Neuronal stem cell (in vitro differentiated cells): ENCODE data around the gene SPOCK1.

Experiments
- DNase-seq: peaks from one replicate; pipeline ENCODE4 v3.0.0-alpha.2; 2013; ENCODE audit warnings: low spot score
- H2AFZ ChIP-seq: one replicate; pipeline ENCODE4 v1.6.1; 2013; ENCODE audit warnings: mild to moderate bottlenecking, low read length, inconsistent platforms
- H2AK5ac ChIP-seq: 2 replicates; pipeline ENCODE4 v1.6.1; 2013; ENCODE audit warnings: low read depth, mild to moderate bottlenecking, inconsistent platforms, low read length, moderate library complexity, mixed read lengths
- H2BK120ac ChIP-seq: 2 replicates; pipeline ENCODE4 v1.6.1; 2013; ENCODE audit warnings: low read depth, mild to moderate bottlenecking, inconsistent platforms, low read length, moderate library complexity, mixed read lengths
- H2BK12ac ChIP-seq: one replicate; pipeline ENCODE4 v1.6.1; 2013; ENCODE audit warnings: low read length, inconsistent platforms
- H2BK15ac ChIP-seq: 2 replicates; pipeline ENCODE4 v1.6.1; 2013; ENCODE audit warnings: mild to moderate bottlenecking, low read length, inconsistent platforms, mixed read lengths
- H2BK5ac ChIP-seq: one replicate; pipeline ENCODE4 v1.6.1; 2013; ENCODE audit warnings: inconsistent platforms, mild to moderate bottlenecking, low read length, moderate library complexity
- H3K14ac ChIP-seq: one replicate; pipeline ENCODE4 v1.6.1; 2013; ENCODE audit warnings: low read length, inconsistent platforms
- H3K18ac ChIP-seq: 2 replicates; pipeline ENCODE4 v1.6.1; 2013; ENCODE audit warnings: low read length, inconsistent platforms
- H3K23ac ChIP-seq: 2 replicates; pipeline ENCODE4 v1.6.1; 2013; ENCODE audit warnings: low read depth, mild to moderate bottlenecking, mixed read lengths, low read length, inconsistent platforms; ENCODE audit not compliant: poor library complexity
- H3K27ac ChIP-seq: replicated peaks from 3 replicates; pipeline ENCODE4 v1.5.1; 2013; ENCODE audit warnings: low read length, inconsistent platforms
- H3K27me3 ChIP-seq, 3 experiments: 2 replicates each; pipeline ENCODE4 v1.6.1; 2013; ENCODE audit warnings: low read length in 3 of 3, mild to moderate bottlenecking in 2 of 3, inconsistent platforms in 1 of 3, low read depth in 1 of 3, mixed read lengths in 1 of 3, moderate library complexity in 1 of 3; ENCODE audit not compliant: control insufficient read depth in 3 of 3, insufficient read depth in 3 of 3
- H3K36me3 ChIP-seq, 2 donors: replicated peaks in 1 of 2; 2 replicates each; pipeline ENCODE4 v1.6.1; 2013; ENCODE audit warnings: low read length in 2 of 2; ENCODE audit not compliant: control insufficient read depth in 2 of 2, insufficient read depth in 2 of 2
- H3K4ac ChIP-seq: 2 replicates; pipeline ENCODE4 v1.6.1; 2013; ENCODE audit warnings: inconsistent platforms, mild to moderate bottlenecking, low read length, moderate library complexity
- H3K4me1 ChIP-seq, 2 donors: 1 replicate in 1 of 2; 2 replicates in 1 of 2; pipeline ENCODE4 v1.6.1; 2013; ENCODE audit warnings: low read length in 2 of 2, low read depth in 1 of 2; ENCODE audit not compliant: control insufficient read depth in 2 of 2, insufficient read depth in 1 of 2
- H3K4me2 ChIP-seq: one replicate; pipeline ENCODE4 v1.6.1; 2013; ENCODE audit warnings: mild to moderate bottlenecking, low read length, inconsistent platforms; ENCODE audit not compliant: insufficient read depth, poor library complexity, severe bottlenecking
- H3K4me3 ChIP-seq, 2 donors: 2 replicates each; pipeline ENCODE4 v1.5.1; 2013; ENCODE audit warnings: low read length in 2 of 2, mild to moderate bottlenecking in 2 of 2, inconsistent platforms in 1 of 2, moderate library complexity in 1 of 2
- H3K79me1 ChIP-seq: one replicate; pipeline ENCODE4 v1.6.1; 2013; ENCODE audit warnings: low read depth, mild to moderate bottlenecking, inconsistent platforms, low read length, moderate library complexity
- H3K9ac ChIP-seq: one replicate; pipeline ENCODE4 v1.6.1; 2013; ENCODE audit warnings: mild to moderate bottlenecking, low read depth, low read length, inconsistent platforms; ENCODE audit not compliant: poor library complexity
- H3K9me3 ChIP-seq, 2 donors: replicated peaks in 1 of 2; 2 replicates each; pipeline versions ENCODE3 to v1.6.1; 2013; ENCODE audit warnings: low read length in 2 of 2, mild to moderate bottlenecking in 2 of 2, inconsistent platforms in 1 of 2, low read depth in 1 of 2, mixed read lengths in 1 of 2, moderate library complexity in 1 of 2; ENCODE audit not compliant: control insufficient read depth in 2 of 2, insufficient read depth in 1 of 2
- H4K8ac ChIP-seq: one replicate; pipeline ENCODE4 v1.6.1; 2013; ENCODE audit warnings: low read depth, mild to moderate bottlenecking, inconsistent platforms, low read length, moderate library complexity
- H4K91ac ChIP-seq: one replicate; pipeline ENCODE4 v1.6.1; 2013; ENCODE audit warnings: low read length, low read depth, mild to moderate bottlenecking, inconsistent platforms; ENCODE audit not compliant: poor library complexity
- WGBS, 2 donors: extraction: QIAGEN DNeasy Blood & Tissue Kit; methylation state at CpG; one replicate each; pipeline ENCODE4 v1.1.7; 2013; ENCODE audit warnings: missing lambda C conversion rate in 2 of 2, mixed read lengths in 1 of 2; ENCODE audit not compliant: insufficient read length in 2 of 2, insufficient replicate concordance in 1 of 2; ENCODE audit errors: extremely low coverage in 2 of 2; 5-methylcytosine and 5-hydroxymethylcytosine counted together

Gene SPOCK1

GRCh38 chr5:137442660-137443059 lies 56.5 kb downstream of the SPOCK1 start:
- no peak overlapping the region for H3K23ac ChIP-seq
- no peak overlapping the region for H2BK12ac ChIP-seq
- H4K91ac ChIP-seq, result no peak overlapping the region
- H3K27me3 ChIP-seq, result no peaks in the 10 kb centered on the region
- no peak overlapping the region for H3K4me3 ChIP-seq
- no peak overlapping the region for H2AFZ ChIP-seq
- no peak overlapping the region for H4K8ac ChIP-seq
- no peak overlapping the region for H3K4ac ChIP-seq
- no peak for DNase-seq
- H2BK120ac ChIP-seq, result no peak overlapping the region
- H2BK15ac ChIP-seq, result no peak overlapping the region
- no peak overlapping the region for H3K14ac ChIP-seq
- H3K36me3 ChIP-seq, result no peaks in the 10 kb centered on the region
- no peak overlapping the region for H3K27ac ChIP-seq
- peaks cover 0 to 2% of the 10 kb centered on the region in 2 donors for H3K9me3 ChIP-seq
- H2BK5ac ChIP-seq, result no peak overlapping the region
- no peaks in the 10 kb centered on the region for H3K4me1 ChIP-seq
- WGBS, 2 donors, result no CpG with 5 or more reads among the region's 1 CpG
- H3K4me2 ChIP-seq, result no peak overlapping the region
- H3K18ac ChIP-seq, result no peak overlapping the region
- no peak overlapping the region for H3K9ac ChIP-seq
- no peak overlapping the region for H2AK5ac ChIP-seq
- no peaks in the 10 kb centered on the region for H3K79me1 ChIP-seq

DNA sequence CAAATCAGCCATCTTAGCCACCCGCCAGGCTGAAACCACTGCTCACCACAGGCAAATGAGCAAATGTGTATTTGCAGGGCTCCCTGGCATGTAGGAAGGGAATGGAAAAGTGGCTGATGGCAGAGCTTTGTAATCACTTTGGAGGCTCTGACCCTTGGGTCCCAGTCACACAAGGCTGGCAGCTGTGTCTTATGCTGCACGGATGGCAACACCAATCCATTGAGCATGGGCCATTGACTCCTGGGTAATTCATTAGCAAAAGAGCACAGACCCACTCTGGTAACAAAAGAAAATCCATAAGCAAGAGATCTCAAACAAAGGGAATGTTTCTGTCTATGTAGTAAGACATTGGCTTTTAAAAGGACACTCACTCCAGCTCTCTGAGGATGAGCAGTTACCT lies 57.6 kb downstream of the SPOCK1 start:
- H3K9ac ChIP-seq, result no peak overlapping the region
- no peak overlapping the region for H2BK12ac ChIP-seq
- no peak overlapping the region for H2AFZ ChIP-seq
- no peak overlapping the region for H2AK5ac ChIP-seq
- no peak overlapping the region for H3K27ac ChIP-seq
- no peak overlapping the region for H2BK120ac ChIP-seq
- H4K91ac ChIP-seq, result no peak overlapping the region
- H2BK5ac ChIP-seq, result no peak overlapping the region
- no peak overlapping the region for H3K4ac ChIP-seq
- no peaks in the 10 kb centered on the region for H3K4me1 ChIP-seq
- no peaks in the 10 kb centered on the region for H3K36me3 ChIP-seq
- H3K18ac ChIP-seq, result no peak overlapping the region
- H3K14ac ChIP-seq, result no peak overlapping the region
- H4K8ac ChIP-seq, result no peak overlapping the region
- no peak overlapping the region for H2BK15ac ChIP-seq
- no peak for DNase-seq
- H3K23ac ChIP-seq, result no peak overlapping the region
- H3K79me1 ChIP-seq, result no peaks in the 10 kb centered on the region
- no peak overlapping the region for H3K4me2 ChIP-seq
- H3K27me3 ChIP-seq, result no peaks in the 10 kb centered on the region
- WGBS, 2 donors, result no CpG with 5 or more reads among the region's 2 CpGs
- H3K9me3 ChIP-seq, result peaks cover 0 to 2% of the 10 kb centered on the region in 2 donors
- H3K4me3 ChIP-seq, result no peak overlapping the region

DNA sequence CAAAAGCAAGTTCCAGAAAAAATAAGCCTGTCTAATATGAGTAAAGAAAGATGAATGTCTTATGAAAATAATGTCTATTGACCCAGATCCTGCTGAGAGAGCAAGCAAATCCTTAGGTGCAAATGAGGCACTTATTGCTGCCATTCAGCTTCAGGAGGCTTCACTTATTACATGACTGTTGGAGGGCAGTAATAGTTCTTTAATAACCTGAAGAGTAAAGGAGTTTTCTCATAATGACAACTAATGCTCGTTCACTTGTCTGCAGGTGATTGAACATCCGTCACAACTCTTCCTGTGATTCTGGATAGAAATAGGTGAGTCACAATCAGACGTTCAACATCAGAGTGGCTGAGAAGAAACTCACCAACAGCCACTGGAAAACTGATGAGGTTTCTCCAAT lies 58.3 kb downstream of the SPOCK1 start:
- Histone ChIP-seq H3K36me3 (no peaks in the 10 kb centered on the region), H3K4me3 (no peak overlapping the region), H4K8ac (no peak overlapping the region), H3K18ac (no peak overlapping the region), H2AFZ (no peak overlapping the region), H3K27ac (no peak overlapping the region), H2BK12ac (no peak overlapping the region), H2AK5ac (no peak overlapping the region), H3K4me1 (no peaks in the 10 kb centered on the region), H3K23ac (no peak overlapping the region), H3K79me1 (no peaks in the 10 kb centered on the region), H3K9me3 (peaks cover 0 to 2% of the 10 kb centered on the region in 2 donors), H2BK15ac (no peak overlapping the region), H4K91ac (no peak overlapping the region), H2BK5ac (no peak overlapping the region), H3K27me3 (no peaks in the 10 kb centered on the region), H3K4ac (no peak overlapping the region), H3K14ac (no peak overlapping the region), H3K9ac (no peak overlapping the region), H3K4me2 (no peak overlapping the region), H2BK120ac (no peak overlapping the region)
- no peak for DNase-seq
- no CpG with 5 or more reads among the region's 3 CpGs for whole genome bisulfite sequencing, 2 donors

GRCh38 chr5:137439645-137440044 lies 59.5 kb downstream of the SPOCK1 start:
- no peak overlapping the region for H2BK15ac ChIP-seq
- H4K8ac ChIP-seq, result no peak overlapping the region
- H2AFZ ChIP-seq, result no peak overlapping the region
- no peak overlapping the region for H2AK5ac ChIP-seq
- peaks cover 0 to 2% of the 10 kb centered on the region in 2 donors for H3K9me3 ChIP-seq
- H3K79me1 ChIP-seq, result no peaks in the 10 kb centered on the region
- H3K36me3 ChIP-seq, result no peaks in the 10 kb centered on the region
- no peak for DNase-seq
- no peak overlapping the region for H2BK120ac ChIP-seq
- no CpG with 5 or more reads among the region's 3 CpGs for WGBS, 2 donors
- no peak overlapping the region for H3K4me3 ChIP-seq
- H3K4me2 ChIP-seq, result no peak overlapping the region
- no peak overlapping the region for H3K18ac ChIP-seq
- no peak overlapping the region for H3K14ac ChIP-seq
- H3K9ac ChIP-seq, result no peak overlapping the region
- no peak overlapping the region for H2BK5ac ChIP-seq
- H4K91ac ChIP-seq, result no peak overlapping the region
- H2BK12ac ChIP-seq, result no peak overlapping the region
- H3K23ac ChIP-seq, result no peak overlapping the region
- H3K4ac ChIP-seq, result no peak overlapping the region
- H3K27ac ChIP-seq, result no peak overlapping the region
- no peaks in the 10 kb centered on the region for H3K4me1 ChIP-seq
- H3K27me3 ChIP-seq, result no peaks in the 10 kb centered on the region
